Activated naive CD4-positive, alpha-beta T cell treated with anti-CD3 and anti-CD28 coated beads, Interleukin-2, amount 50 U/mL, for 72 hours (primary cell): ENCODE data around the gene LARP4. TPM values are rescaled to one million over a fixed set of nuclear protein-coding genes. Genes with fewer than 3 reads are reported as not detected.
"Not testable (repeated sequence)": the region's sequence is repeated elsewhere in the genome, so short reads cannot be mapped to it uniquely, and the experiment has no call there.

Experiments
- ATAC-seq, 2 donors: fragments of 150-1000 bp; cut with Tn5 transposase; 2 replicates each; pipeline ENCODE4 v1.10.0; 2021; ENCODE audit warnings: mild to moderate bottlenecking in 2 of 2, moderate library complexity in 2 of 2
- DNase-seq, 2 donors: peaks; one replicate each; pipeline ENCODE4 v3.0.0; 2021 to 2022; ENCODE audit warnings: low spot score in 2 of 2
- H3K27ac Mint-ChIP-seq, 2 donors: one replicate each; pipeline ENCODE4 v1.8.0; 2022; ENCODE audit warnings: mild to moderate bottlenecking in 2 of 2, mixed read lengths in 2 of 2
- H3K36me3 Mint-ChIP-seq, 2 donors: one replicate each; pipeline ENCODE4 v1.8.0; 2022; ENCODE audit warnings: mixed read lengths in 2 of 2
- H3K9me3 Mint-ChIP-seq, 2 donors: one replicate each; pipeline ENCODE4 v1.8.0; 2022; ENCODE audit warnings: mixed read lengths in 2 of 2
- total RNA-seq, 2 donors: library from RNA; stranded (reverse); gene quantifications; one replicate each; pipeline ENCODE4 v1.2.3, GENCODE V29; 2022

The LARP4 gene
- total RNA-seq, 2 donors from 2014 or later, result 52.3 to 58.9 TPM

DNA sequence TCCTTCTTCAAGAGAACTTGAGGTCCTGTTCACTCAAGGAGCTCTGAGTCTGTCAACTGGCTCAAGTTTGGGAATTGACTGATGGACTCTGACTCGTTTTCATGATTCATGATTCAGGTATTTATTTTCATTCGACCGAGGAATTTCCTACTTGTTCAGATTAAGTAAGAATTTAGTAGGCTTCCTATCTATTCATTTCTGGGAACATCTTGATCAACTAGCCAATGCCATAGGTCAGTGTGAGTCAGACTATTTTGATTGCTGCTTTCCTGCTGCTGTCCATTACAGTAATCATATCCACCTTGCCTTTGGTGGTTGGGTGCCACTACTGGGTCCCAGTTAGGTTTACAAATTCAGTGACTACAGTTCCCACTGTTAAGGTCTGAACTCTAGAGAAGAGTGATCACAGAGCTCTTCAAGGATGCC, 10.4 kb upstream of the LARP4 start:
- no peak for ATAC-seq
- no peak for DNase-seq
- Mint-ChIP-seq H3K27ac (no peak overlapping the region), H3K36me3 (no peaks in the 10 kb centered on the region), H3K9me3 (no peaks in the 10 kb centered on the region)

DNA sequence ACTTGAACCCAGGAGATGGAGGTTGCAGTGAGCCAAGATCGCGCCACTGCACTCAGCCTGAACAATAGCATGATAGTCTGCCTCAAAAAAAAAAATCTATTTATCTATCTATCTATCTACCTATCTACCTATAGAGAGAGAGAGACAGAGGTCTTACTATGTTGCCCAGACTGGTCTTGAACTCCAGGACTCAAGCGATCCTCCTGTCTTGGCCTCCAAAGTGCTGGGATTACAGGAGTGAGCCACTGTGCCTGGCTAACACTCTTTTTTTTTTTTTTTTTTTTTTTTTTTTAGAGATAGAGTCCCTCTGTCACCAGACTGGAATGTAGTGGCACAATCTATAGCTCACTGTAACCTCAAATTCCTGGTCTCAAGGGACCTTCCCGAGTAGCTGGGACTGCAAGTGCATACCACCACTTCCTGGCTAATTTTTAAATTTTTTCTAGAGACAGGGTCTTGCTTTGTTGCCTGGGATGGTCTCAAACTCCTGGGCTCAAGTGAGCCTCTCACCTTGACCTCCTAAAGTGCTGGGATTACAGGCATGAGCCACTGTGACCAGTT, 6.1 kb upstream of the LARP4 start:
- peaks cover 6% of the 10 kb centered on the region in 2 donors for H3K36me3 Mint-ChIP-seq
- no peak for ATAC-seq

DNA sequence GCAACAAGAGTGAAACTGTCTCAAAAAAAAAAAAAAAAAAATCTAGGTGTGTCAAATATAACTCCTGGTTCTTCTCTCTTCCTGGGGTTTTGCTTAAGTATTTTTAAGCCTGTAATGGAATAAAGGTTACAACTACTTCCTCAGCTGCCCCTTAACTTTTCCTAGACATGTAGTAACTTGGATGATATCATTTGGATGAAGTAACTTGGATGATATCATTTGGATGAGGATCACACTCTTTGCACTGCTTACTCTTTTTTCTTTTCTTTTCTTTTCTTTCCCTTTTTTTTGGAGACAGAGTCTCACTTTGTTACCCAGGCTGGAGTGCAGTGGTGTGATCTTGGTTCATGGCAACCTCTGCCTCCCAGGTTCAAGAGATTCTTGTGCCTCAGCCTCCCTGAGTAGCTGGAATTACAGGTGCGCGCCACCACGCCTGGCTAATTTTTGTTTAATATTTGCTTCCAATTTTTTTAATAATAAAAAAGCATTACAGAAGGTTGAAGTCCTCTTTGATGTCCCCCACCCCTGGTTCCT, 3.5 kb upstream of the LARP4 start:
- ATAC-seq, result no peak
- Mint-ChIP-seq H3K9me3 (peaks cover 0 to 5% of the 10 kb centered on the region in 2 donors), H3K27ac (no peak overlapping the region), H3K36me3 (peaks cover 12 to 25% of the 10 kb centered on the region in 2 donors)
- DNase-seq, result no peak

More for the DNA sequence above, 6.1 kb upstream of the LARP4 start:
- Mint-ChIP-seq H3K27ac (no peak overlapping the region), H3K9me3 (peaks cover 0 to 5% of the 10 kb centered on the region in 2 donors)
- no peak for DNase-seq

DNA sequence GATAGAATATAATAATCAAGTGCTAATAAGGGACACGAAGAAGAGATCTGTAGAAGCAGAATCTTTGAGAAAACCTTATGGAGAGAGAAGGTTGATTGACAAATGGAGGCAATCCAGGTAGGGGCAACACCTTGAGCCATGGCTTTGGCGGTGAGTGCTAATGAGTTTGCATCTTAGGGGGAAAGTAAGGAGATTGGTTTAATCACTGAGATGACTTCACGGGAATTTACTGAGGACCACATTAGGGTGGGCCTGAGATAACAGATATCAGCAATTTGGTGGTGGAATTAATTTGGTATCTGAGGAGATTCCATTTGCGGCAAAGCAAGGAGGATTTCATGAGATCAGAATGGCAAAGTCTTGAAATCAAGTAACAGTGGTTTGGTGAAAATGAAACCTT, 1.8 kb upstream of the LARP4 start:
- Mint-ChIP-seq H3K9me3 (peaks cover 0 to 5% of the 10 kb centered on the region in 2 donors), H3K36me3 (peaks cover 12 to 33% of the 10 kb centered on the region in 2 donors), H3K27ac (peak overlapping the region in 1 of 2 donors; percentile 6)
- DNase-seq (no peak), ATAC-seq (no peak)

DNA sequence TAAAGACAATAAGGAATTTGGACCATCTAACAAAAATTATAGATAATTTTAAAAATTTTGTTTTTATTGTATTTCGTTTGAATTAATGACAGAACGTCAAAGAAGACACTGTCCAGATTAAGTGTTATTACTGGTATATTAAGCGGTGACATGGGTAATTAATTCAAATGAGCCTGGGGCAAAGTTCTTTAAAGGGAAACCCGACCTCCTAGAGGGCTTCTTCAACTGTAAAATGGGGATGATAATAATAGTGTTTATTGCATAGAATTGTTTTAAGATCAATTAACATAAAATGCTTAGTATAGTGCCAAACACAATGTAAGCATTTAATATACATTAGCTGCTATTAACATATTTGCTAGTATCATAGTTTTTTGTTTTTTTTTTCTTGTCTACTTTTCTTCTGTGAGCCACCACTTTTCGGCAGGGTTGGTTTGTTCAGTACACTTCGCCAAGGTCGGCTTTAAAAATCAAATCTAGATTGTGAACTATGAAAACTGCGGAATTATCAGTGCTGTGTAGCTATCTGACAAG, 514 bp upstream of the LARP4 start:
- no peak for DNase-seq
- Mint-ChIP-seq H3K36me3 (peaks cover 12 to 33% of the 10 kb centered on the region in 2 donors), H3K27ac (peak overlapping the region; percentile 96 to 97), H3K9me3 (peaks cover 0 to 5% of the 10 kb centered on the region in 2 donors)
- no peak for ATAC-seq

DNA sequence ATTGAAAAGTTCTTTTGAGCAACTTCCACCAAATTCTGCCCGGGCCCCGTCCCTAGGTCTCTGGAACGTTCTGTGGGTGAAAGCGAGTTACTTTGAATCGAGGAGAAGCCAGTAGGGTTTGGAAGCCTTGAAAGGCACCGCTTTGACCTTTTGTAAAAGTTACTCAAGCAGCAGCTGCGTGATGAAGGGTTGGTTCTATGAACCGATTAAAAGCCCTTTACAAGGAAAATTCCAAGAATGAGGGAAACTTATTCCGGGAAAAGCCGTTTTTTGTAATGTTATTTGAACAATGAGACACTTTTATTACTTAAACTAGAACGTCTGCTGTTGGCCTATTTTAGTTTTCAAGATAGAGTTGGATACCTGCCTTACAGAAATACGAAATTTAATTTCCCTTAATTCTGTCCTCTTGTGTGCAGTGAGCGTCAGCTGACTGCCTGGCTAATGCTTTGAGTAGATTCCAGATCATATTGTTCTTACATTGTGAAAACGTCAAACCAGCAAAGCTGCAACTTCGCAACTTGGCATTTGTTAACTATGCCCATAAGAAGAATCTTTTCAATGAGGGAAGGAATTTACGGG, 906 bp downstream of the LARP4 start:
- Mint-ChIP-seq H3K36me3 (peaks cover 12 to 33% of the 10 kb centered on the region in 2 donors), H3K27ac (peak overlapping the region; percentile 96 to 97), H3K9me3 (peaks cover 0 to 5% of the 10 kb centered on the region in 2 donors)
- DNase-seq (no peak), ATAC-seq (peak in 1 of 2 donors; percentile 3)

DNA sequence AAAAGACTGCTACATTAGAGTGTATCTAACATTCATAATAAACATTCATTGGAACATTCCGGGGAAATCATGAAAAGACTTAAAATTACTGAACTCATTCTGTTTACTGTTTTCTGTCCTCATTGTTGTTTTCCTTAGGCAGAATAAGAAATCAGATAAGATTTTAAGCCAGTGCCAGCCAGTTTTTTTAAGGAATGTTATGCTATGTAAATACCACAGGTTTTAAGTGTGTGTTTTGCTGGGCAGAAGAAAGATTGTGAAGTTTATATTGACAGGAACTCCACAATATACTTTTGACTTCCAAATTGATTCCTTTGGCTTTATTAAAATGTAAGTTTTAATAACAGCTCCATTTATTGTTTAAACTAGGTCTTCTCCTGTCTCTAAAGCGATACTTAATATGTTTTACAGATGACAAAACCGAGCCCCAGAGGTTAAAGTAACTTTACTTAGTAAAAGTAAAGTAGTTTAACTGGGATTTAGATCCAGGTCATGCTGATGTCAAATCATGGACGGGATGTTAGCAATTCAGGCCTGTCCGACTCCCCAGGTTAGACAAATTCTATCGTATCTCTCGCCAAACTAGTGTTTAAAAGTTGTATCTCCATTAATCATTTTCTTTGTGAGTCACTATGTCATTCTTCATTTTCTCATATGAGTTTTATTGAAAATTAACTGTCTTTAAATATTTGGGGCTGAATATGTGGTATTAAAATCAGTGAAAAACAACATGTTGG, 1.7 kb downstream of the LARP4 start:
- Mint-ChIP-seq H3K36me3 (peaks cover 12 to 33% of the 10 kb centered on the region in 2 donors), H3K9me3 (peaks cover 0 to 5% of the 10 kb centered on the region in 2 donors), H3K27ac (peak overlapping the region; percentile 96 to 97)
- ATAC-seq (no peak), DNase-seq (no peak)

DNA sequence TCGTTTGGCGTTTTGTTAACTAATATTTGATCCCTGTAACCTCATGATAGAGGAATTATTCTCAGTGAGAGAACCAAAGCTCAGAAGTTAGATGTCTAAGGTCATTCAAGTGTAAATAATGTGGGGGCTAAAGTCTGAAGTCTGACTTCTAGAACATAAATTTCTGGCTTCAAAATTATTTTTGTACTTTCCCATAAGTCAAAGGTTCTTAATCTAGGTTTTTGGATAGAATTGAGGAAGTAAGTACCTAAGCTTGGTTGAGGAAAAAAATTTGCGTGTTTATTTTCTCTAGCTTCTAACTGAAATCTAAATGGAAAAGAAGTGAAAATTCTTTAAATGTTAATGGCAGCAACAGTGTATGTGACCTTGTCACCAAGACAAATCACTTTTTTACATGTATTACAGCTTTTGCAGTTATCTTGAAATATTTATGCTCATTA, 2.3 kb downstream of the LARP4 start:
- no peak for ATAC-seq
- peak overlapping the region in 1 of 2 donors; percentile 97 for H3K27ac Mint-ChIP-seq
- no peak for DNase-seq
- peaks cover 12 to 33% of the 10 kb centered on the region in 2 donors for H3K36me3 Mint-ChIP-seq
- H3K9me3 Mint-ChIP-seq, result peaks cover 0 to 5% of the 10 kb centered on the region in 2 donors

DNA sequence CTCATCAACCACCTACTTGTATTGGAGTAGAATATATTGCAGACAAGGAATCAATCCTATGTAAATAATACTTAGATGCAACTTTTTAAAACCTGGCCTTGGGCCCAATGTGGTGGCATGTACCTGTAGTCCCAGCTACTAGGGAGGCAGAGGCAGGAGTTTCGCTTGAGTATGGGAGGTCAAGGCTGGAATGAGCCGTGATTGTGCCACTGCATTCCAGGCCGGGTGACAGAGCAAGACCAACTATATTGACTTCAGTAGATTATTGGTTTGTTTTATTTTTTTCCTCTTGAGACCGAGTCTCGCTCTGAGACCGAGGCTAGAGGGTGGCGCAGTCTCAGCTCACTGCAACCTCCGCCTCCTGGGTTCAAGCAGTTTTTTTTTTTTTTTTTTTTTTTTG, 3.6 kb downstream of the LARP4 start:
- peaks cover 6 to 27% of the 10 kb centered on the region in 2 donors for H3K36me3 Mint-ChIP-seq
- ATAC-seq (no peak), DNase-seq (no peak)
- no peaks in the 10 kb centered on the region for H3K9me3 Mint-ChIP-seq
- no peak overlapping the region for H3K27ac Mint-ChIP-seq

DNA sequence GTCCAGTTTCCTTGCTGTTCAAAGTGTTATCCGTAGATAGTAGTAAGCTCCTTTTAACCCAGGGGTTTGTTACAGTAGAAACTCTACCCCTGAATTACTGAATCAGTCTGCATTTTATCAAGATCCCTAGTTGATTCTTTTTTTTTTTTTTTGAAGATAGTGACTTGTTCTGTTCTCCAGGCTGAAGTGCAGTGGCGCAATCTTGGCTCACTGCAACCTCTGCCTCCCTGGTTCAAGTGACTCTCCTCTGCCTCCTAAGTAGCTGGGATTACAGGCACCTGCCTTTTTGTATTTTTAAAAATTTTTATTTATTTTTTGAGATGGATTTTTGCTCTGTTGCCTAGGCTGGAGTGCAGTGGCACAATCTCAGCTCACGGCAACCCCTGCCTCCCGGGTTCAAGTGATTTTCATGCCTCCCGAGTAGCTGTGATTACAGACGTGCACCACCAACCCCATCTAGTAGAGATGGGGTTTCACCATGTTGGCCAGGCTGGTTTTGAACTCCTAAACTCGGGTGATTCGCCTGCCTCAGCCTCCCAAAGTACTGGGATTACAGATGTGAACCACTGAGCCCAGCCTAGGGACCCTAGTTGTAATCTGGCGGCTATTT, 10.5 kb downstream of the LARP4 start:
- no peak for ATAC-seq
- Mint-ChIP-seq H3K36me3 (peaks cover 4 to 6% of the 10 kb centered on the region in 2 donors), H3K9me3 (no peaks in the 10 kb centered on the region), H3K27ac (peak overlapping the region in 1 of 2 donors; percentile 38)
- DNase-seq, result no peak

DNA sequence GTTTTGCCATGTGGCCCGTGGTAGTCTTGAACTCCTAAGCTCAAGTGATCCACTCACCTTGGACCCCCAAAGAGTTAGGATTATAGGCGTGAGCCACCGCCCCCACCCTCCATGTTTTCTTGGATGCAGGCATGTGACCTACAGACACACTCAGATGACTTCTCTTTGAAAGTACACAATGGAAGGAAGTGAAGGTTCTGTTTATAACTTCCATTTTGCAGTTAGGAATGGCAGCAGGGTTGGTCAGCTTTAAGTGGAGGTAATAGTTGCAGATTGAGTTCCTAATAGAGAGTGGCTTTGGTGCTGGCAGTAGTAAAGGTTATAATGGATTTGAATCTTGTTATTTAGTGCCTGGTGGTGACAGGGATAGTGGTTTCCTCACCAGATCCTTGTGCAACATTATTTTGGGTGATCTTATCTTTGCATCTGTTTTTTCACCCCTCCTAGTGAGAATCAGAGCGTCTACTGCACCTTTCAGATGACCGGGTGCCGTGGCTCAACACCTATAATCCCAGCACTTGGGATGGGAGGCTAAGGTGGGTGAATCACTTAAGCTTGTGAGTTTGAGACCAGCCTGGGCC, 15.3 kb downstream of the LARP4 start:
- no peak for ATAC-seq
- H3K27ac Mint-ChIP-seq, result no peak overlapping the region
- DNase-seq, result no peak
- H3K9me3 Mint-ChIP-seq, result no peaks in the 10 kb centered on the region
- peaks cover 4 to 9% of the 10 kb centered on the region in 2 donors for H3K36me3 Mint-ChIP-seq

DNA sequence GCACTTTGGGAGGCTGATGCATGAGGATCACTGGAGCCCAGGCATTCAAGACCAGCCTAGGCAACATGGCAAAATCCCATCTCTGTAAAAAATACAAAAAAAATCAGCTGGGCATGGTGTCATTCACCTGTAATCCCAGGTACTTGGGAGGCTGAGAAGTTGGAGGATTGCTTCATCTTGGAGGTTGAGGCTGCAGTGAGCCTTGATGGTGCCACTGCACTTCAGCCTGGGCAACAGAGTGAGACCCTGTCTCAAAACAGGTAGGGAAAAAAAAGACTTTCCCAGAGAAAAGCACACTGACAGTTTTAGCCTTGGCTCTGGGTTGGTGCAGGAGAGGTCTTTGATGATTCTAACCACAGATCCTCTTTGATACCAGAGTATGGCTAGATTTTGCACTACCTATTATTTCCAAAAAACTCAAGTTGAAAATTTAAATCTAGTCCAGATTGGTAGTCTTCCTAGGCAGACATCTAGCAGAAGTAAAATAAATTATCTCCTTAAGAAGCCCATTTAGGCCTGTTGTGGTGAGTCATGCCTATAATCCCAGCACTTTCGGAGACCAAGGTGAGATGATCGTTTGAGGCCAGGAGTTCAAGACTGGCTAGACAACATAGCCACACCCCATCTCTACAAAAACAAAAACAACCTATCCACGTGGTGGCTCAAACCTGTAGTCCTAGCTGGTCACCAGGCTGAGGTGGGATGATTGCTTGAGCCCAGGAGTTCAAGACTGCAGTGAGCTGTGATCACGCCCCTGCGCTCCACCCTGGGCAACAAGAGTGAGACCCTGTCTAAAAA, 18.6 kb downstream of the LARP4 start:
- no peaks in the 10 kb centered on the region for H3K9me3 Mint-ChIP-seq
- peaks cover 4 to 9% of the 10 kb centered on the region in 2 donors for H3K36me3 Mint-ChIP-seq
- ATAC-seq (no peak), DNase-seq (no peak)
- no peak overlapping the region for H3K27ac Mint-ChIP-seq

DNA sequence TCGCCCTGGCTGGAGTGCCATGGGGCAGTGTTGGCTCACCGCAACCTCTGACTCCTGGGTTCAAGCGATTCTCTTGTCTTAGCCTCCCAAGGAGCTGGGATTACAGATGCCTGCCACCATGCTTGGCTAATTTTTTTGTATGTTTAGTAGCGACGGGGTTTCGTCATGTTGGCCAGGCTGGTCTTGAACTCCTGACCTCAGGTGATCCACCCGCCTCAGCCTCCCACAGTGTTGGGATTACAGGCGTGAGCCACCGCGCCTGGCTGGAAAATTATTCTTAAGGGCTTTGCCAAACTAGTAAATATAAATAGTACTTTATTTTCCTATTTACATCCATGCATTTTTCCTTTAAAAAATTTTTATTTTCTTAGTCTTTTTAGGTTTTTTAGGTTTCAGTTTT, 22.2 kb downstream of the LARP4 start:
- not testable (repeated sequence) for DNase-seq, H3K9me3 Mint-ChIP-seq, H3K27ac Mint-ChIP-seq, ATAC-seq, H3K36me3 Mint-ChIP-seq

DNA sequence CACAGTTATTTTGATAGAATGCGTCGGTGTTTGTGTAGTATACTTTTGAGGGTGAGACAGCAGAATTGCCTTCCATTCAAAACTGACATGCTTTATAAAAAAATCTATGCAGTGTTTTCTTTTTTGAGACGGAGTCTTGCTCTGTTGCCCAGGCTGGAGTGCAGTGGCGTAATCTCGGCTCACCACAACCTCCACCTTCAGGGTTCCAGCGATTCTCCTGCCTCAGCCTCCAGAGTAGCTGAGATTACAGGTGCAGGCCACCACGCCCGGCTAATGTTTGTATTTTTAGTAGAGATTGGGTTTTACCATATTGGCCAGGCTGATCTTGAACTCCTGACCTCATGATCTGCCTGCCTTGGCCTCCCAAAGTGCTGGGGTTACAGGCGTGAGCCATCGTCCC, 22.7 kb downstream of the LARP4 start:
- not testable (repeated sequence) for H3K36me3 Mint-ChIP-seq, H3K9me3 Mint-ChIP-seq, ATAC-seq, H3K27ac Mint-ChIP-seq, DNase-seq

DNA sequence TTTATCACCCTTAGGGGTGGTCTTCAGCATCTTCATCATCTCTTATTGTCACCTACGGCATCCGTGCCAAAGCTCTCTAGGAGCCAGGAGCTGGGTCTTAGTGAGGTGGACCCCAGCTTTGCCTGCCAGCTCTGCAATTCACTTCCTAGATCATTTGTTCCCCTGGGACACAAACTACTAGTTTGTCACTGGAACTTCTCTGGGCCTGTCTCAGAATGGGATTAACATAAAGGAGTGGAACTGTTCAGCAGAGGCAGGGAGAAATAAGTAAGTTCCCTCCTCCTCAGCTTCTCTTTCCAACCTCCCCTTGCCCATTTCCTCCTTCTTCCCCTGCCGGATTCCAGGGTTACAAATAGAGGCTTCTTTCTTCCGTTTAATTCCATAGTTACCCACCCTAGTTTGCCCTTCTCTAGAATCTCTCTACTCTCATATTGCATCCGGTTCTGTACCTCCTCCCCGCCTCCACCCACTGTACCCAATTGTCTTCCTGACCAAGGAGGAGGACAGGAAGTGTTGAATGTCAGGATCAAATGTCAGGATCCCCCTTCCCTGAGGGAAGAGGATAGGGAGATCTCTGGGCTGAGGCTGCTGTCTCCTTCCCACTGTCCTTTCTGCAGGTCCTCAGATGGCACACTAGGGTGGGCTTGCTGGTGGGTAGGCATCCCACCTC, 25.0 kb downstream of the LARP4 start:
- DNase-seq, result no peak
- H3K27ac Mint-ChIP-seq, result peak overlapping the region; percentile 69 to 93
- H3K36me3 Mint-ChIP-seq, result peaks cover 0 to 9% of the 10 kb centered on the region in 2 donors
- no peak for ATAC-seq
- no peaks in the 10 kb centered on the region for H3K9me3 Mint-ChIP-seq
